T-cell (primary cell): Measurements from ENCODE around the gene TGM2. TPM values are rescaled to one million over a fixed set of nuclear protein-coding genes. Genes with fewer than 3 reads are reported as not detected.

ENCODE experiments used
- ATAC-seq, 4 experiments: fragments of 200-7000 bp in 3 of 4; fragments of 150-1000 bp in 1 of 4; cut with Tn5 transposase; replicated peaks in 1 of 4; 1 replicate in 3 of 4; 2 replicates in 1 of 4; pipeline ENCODE4 v1.10.0; 2021; ENCODE audit warnings: moderate library complexity in 3 of 4, mild to moderate bottlenecking in 2 of 4, moderate number of reproducible peaks in 1 of 4
- CTCF ChIA-PET, 2 donors: fragments of 300-600 bp; sonication (Branson Sonifier 250); formaldehyde crosslinking; loops; one replicate each; lab custom pipeline; 2022; ENCODE audit warnings: antibody characterized with exemption in 2 of 2; lab: Charles Lee
- POLR2A ChIA-PET, 2 donors: fragments of 300-600 bp; sonication (Branson Sonifier 250); formaldehyde crosslinking; loops; one replicate each; lab custom pipeline; 2022; ENCODE audit warnings: antibody characterized with exemption in 2 of 2; lab: Charles Lee
- DNase-seq, 35 experiments: peaks; one replicate each; pipeline versions ENCODE4 v3.0.0 to v3.0.0-alpha.2; 2013 to 2023
- H3K27ac ChIP-seq: one replicate; pipeline ENCODE4 v1.5.1; 2013; ENCODE audit warnings: low read length
- H3K27me3 ChIP-seq, 2 experiments: replicated peaks in 1 of 2; 1 replicate in 1 of 2; 2 replicates in 1 of 2; pipeline versions ENCODE4 v1.6.1 to v1.7.0; 2013; ENCODE audit warnings: low read length in 1 of 2, mixed read lengths in 1 of 2; ENCODE audit not compliant: control insufficient read depth in 2 of 2, insufficient read depth in 2 of 2; ENCODE audit errors: extremely low read depth in 1 of 2
- H3K36me3 ChIP-seq, 2 donors: 1 replicate in 1 of 2; 2 replicates in 1 of 2; pipeline versions ENCODE4 v1.6.1 to v1.7.0; 2013; ENCODE audit warnings: low read length in 1 of 2; ENCODE audit not compliant: control insufficient read depth in 2 of 2, insufficient read depth in 1 of 2; ENCODE audit errors: extremely low read depth in 1 of 2
- H3K4me1 ChIP-seq, 2 experiments: 1 replicate in 1 of 2; 2 replicates in 1 of 2; pipeline versions ENCODE4 v1.6.1 to v1.7.0; 2013; ENCODE audit warnings: low read length in 2 of 2, mixed read lengths in 1 of 2; ENCODE audit not compliant: insufficient read depth in 2 of 2, control insufficient read depth in 1 of 2; ENCODE audit errors: extremely low read depth in 1 of 2
- H3K4me3 ChIP-seq, 2 donors: 1 replicate in 1 of 2; 2 replicates in 1 of 2; pipeline versions ENCODE4 v1.5.1 to v1.7.0; 2013; ENCODE audit warnings: mild to moderate bottlenecking in 2 of 2, low read length in 1 of 2, moderate library complexity in 1 of 2; ENCODE audit not compliant: control insufficient read depth in 1 of 2; ENCODE audit errors: extremely low read depth in 1 of 2
- H3K9me3 ChIP-seq: 2 replicates; pipeline ENCODE4 v1.7.0; 2013
- H3K27ac Mint-ChIP-seq, 2 donors: one replicate each; pipeline ENCODE4 v1.8.0; 2020 to 2021; ENCODE audit warnings: mild to moderate bottlenecking in 2 of 2, mixed read lengths in 2 of 2
- H3K27me3 Mint-ChIP-seq, 2 donors: one replicate each; pipeline ENCODE4 v1.8.0; 2021 to 2022; ENCODE audit warnings: mixed read lengths in 2 of 2
- H3K36me3 Mint-ChIP-seq: one replicate; pipeline ENCODE4 v1.8.0; 2021; ENCODE audit warnings: mixed read lengths
- H3K4me1 Mint-ChIP-seq, 3 donors: one replicate each; pipeline ENCODE4 v1.8.0; 2020 to 2022; ENCODE audit warnings: mixed read lengths in 3 of 3, mild to moderate bottlenecking in 1 of 3
- H3K4me3 Mint-ChIP-seq, 3 donors: one replicate each; pipeline ENCODE4 v1.8.0; 2020 to 2022; ENCODE audit warnings: mild to moderate bottlenecking in 3 of 3, mixed read lengths in 3 of 3, moderate library complexity in 3 of 3
- H3K9me3 Mint-ChIP-seq, 3 donors: one replicate each; pipeline ENCODE4 v1.8.0; 2020 to 2022; ENCODE audit warnings: mixed read lengths in 3 of 3
- WGBS: methylation state at CpG from one replicate; pipeline ENCODE4 v1.1.5; 2013; ENCODE audit warnings: missing lambda C conversion rate; ENCODE audit not compliant: insufficient coverage; 5-methylcytosine and 5-hydroxymethylcytosine counted together
- total RNA-seq, 35 experiments: library from RNA in 6 of 35; stranded (reverse) in 6 of 35; fragments of 120-200 nt in 1 of 35; gene quantifications; one replicate each; pipeline versions ENCODE4 v1.2.1 to v1.2.4 and lab custom pipeline; 2013 to 2026

TGM2 gene
- total RNA-seq, 5 donors from 2014 or later (not counting 1 experiment from before 2014, with no cell fraction given) = 0.62 to 1.8 (median 1.2) TPM; not detected in 2

GRCh38 chr20:38117205-38117604, 47.9 kb downstream of the TGM2 start:
- Mint-ChIP-seq H3K27ac (no peak overlapping the region), H3K36me3 (no peaks in the 10 kb centered on the region), H3K27me3 (no peaks in the 10 kb centered on the region), H3K4me3 (no peak overlapping the region), H3K4me1 (no peaks in the 10 kb centered on the region), H3K9me3 (no peaks in the 10 kb centered on the region)
- ChIA-PET CTCF (no interaction called here), POLR2A (no interaction called here)
- Histone ChIP-seq H3K9me3 (no peaks in the 10 kb centered on the region), H3K36me3 (no peaks in the 10 kb centered on the region), H3K27me3 (no peaks in the 10 kb centered on the region), H3K27ac (no peak overlapping the region), H3K4me3 (no peak overlapping the region), H3K4me1 (no peaks in the 10 kb centered on the region)
- ATAC-seq = no peak
- no CpG with 5 or more reads among the region's 2 CpGs for WGBS
- DNase-seq = no peak

- Histone ChIP-seq H3K36me3 (no peaks in the 10 kb centered on the region), H3K4me1 (no peaks in the 10 kb centered on the region), H3K9me3 (no peaks in the 10 kb centered on the region), H3K27me3 (no peaks in the 10 kb centered on the region), H3K27ac (no peak overlapping the region), H3K4me3 (no peak overlapping the region)
- POLR2A ChIA-PET = no interaction called here
- H3K27me3 Mint-ChIP-seq = no peaks in the 10 kb centered on the region
- ATAC-seq (no peak), DNase-seq (no peak)
- H3K9me3 Mint-ChIP-seq = no peaks in the 10 kb centered on the region
- H3K27ac Mint-ChIP-seq = no peak overlapping the region
- H3K4me3 Mint-ChIP-seq = no peak overlapping the region
- CTCF ChIA-PET = no interaction called here
- no peaks in the 10 kb centered on the region for H3K36me3 Mint-ChIP-seq
- no CpG with 5 or more reads among the region's 3 CpGs for WGBS
- no peaks in the 10 kb centered on the region for H3K4me1 Mint-ChIP-seq
Observed at GRCh38 chr20:38116409-38117165, 48.5 kb downstream of the TGM2 start.

- no peak for DNase-seq
- no peaks in the 10 kb centered on the region for H3K4me1 ChIP-seq
- Mint-ChIP-seq H3K4me1 (no peaks in the 10 kb centered on the region), H3K9me3 (no peaks in the 10 kb centered on the region), H3K36me3 (no peaks in the 10 kb centered on the region), H3K27me3 (no peaks in the 10 kb centered on the region), H3K27ac (no peak overlapping the region), H3K4me3 (no peak overlapping the region)
- WGBS = no CpG with 5 or more reads among the region's 2 CpGs
- ChIA-PET POLR2A (no interaction called here), CTCF (no interaction called here)
- H3K27ac ChIP-seq = no peak overlapping the region
- no peaks in the 10 kb centered on the region for H3K9me3 ChIP-seq
- H3K4me3 ChIP-seq = no peak overlapping the region
- H3K36me3 ChIP-seq = no peaks in the 10 kb centered on the region
- no peak for ATAC-seq
- no peaks in the 10 kb centered on the region for H3K27me3 ChIP-seq
Observed at GRCh38 chr20:38115896-38116295, 49.2 kb downstream of the TGM2 start.

GRCh38 chr20:38115205-38115604, 49.9 kb downstream of the TGM2 start:
- no peak for ATAC-seq
- Mint-ChIP-seq H3K9me3 (no peaks in the 10 kb centered on the region), H3K4me1 (no peaks in the 10 kb centered on the region), H3K27me3 (no peaks in the 10 kb centered on the region), H3K27ac (no peak overlapping the region), H3K36me3 (no peaks in the 10 kb centered on the region), H3K4me3 (no peak overlapping the region)
- CTCF ChIA-PET = no interaction called here
- Histone ChIP-seq H3K36me3 (no peaks in the 10 kb centered on the region), H3K4me3 (no peak overlapping the region), H3K4me1 (no peaks in the 10 kb centered on the region), H3K9me3 (no peaks in the 10 kb centered on the region), H3K27me3 (no peaks in the 10 kb centered on the region), H3K27ac (no peak overlapping the region)
- no peak for DNase-seq
- 100% methylated on average over 1 of the region's 1 CpG for WGBS
- POLR2A ChIA-PET = no interaction called here

GRCh38 chr20:38114353-38114791, 50.7 kb downstream of the TGM2 start:
- no peaks in the 10 kb centered on the region for H3K4me1 Mint-ChIP-seq
- no peak overlapping the region for H3K4me3 ChIP-seq
- POLR2A ChIA-PET = no interaction called here
- no peaks in the 10 kb centered on the region for H3K27me3 ChIP-seq
- no peak overlapping the region for H3K4me3 Mint-ChIP-seq
- WGBS = 100% methylated on average over 1 of the region's 4 CpGs
- no peaks in the 10 kb centered on the region for H3K9me3 ChIP-seq
- CTCF ChIA-PET = no interaction called here
- ATAC-seq = no peak
- no peaks in the 10 kb centered on the region for H3K36me3 ChIP-seq
- H3K27ac Mint-ChIP-seq = no peak overlapping the region
- no peaks in the 10 kb centered on the region for H3K36me3 Mint-ChIP-seq
- H3K27ac ChIP-seq = no peak overlapping the region
- H3K9me3 Mint-ChIP-seq = no peaks in the 10 kb centered on the region
- no peaks in the 10 kb centered on the region for H3K27me3 Mint-ChIP-seq
- H3K4me1 ChIP-seq = no peaks in the 10 kb centered on the region
- no peak for DNase-seq

- CTCF ChIA-PET = no interaction called here
- H3K4me1 Mint-ChIP-seq = no peaks in the 10 kb centered on the region
- no peak overlapping the region for H3K27ac Mint-ChIP-seq
- no peaks in the 10 kb centered on the region for H3K4me1 ChIP-seq
- no peaks in the 10 kb centered on the region for H3K36me3 Mint-ChIP-seq
- no peaks in the 10 kb centered on the region for H3K36me3 ChIP-seq
- no peak overlapping the region for H3K4me3 Mint-ChIP-seq
- peak in 2 of 35 experiments; percentile 8 to 12 for DNase-seq
- 28% methylated on average over 4 of the region's 10 CpGs for WGBS
- H3K27me3 ChIP-seq = no peaks in the 10 kb centered on the region
- no peak for ATAC-seq
- H3K9me3 ChIP-seq = no peaks in the 10 kb centered on the region
- H3K9me3 Mint-ChIP-seq = no peaks in the 10 kb centered on the region
- H3K4me3 ChIP-seq = no peak overlapping the region
- no peak overlapping the region for H3K27ac ChIP-seq
- H3K27me3 Mint-ChIP-seq = no peaks in the 10 kb centered on the region
- POLR2A ChIA-PET = no interaction called here
Observed at GRCh38 chr20:38113401-38114325, 51.4 kb downstream of the TGM2 start.
